ENCODE results near the gene RHBDL2. TPM values are rescaled to one million over a fixed set of nuclear protein-coding genes. Genes with fewer than 3 reads are reported as not detected.

The RHBDL2 gene
- total and polyA plus RNA-seq, 4 donors: 0.14 to 0.28 (median 0.17) TPM; not detected in 1

DNA sequence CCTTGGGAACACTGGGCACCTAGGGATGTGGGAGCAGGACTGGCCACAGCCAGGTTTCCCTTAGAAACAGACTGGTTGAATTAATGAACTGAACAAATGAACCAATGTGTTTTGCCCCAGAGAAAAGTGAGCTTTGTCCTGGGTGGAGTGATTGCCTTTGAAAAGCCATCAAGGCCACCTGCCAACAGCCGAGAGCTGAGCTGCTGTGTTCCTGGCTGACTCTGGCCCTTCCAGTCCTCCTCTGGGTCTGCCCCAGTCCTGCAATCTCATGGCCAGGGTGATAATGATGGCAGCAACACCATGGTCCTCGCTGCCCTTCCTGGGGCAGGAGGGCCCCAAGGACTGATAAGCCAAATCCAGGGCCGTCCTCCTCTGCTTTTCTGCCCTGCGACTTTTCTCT, 42.1 kb downstream of the RHBDL2 start:
- no peak overlapping the region for H3K4me3 ChIP-seq (ENCODE audit: low read depth in 1 of 3, low read length in 3 of 3)
- TF ChIP-seq HNF4A (conservative IDR thresholded peaks at IDR 0.05): no peak
- TF ChIP-seq NR2F2 (IDR thresholded peaks at IDR 0.05): no peak
- no peak for TF ChIP-seq ZBTB33 (IDR thresholded peaks at IDR 0.05)
- TF ChIP-seq HNF4G (IDR thresholded peaks at IDR 0.05): no peak
- no peak for TF ChIP-seq RXRA (IDR thresholded peaks at IDR 0.05)
- TF ChIP-seq, protein P1, sequence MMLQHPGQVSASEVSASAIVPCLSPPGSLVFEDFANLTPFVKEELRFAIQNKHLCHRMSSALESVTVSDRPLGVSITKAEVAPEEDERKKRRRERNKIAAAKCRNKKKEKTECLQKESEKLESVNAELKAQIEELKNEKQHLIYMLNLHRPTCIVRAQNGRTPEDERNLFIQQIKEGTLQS (IDR thresholded peaks at IDR 0.05): no peak
- no peak for TF ChIP-seq TAF1 (conservative IDR thresholded peaks at IDR 0.05)
- no peak for TF ChIP-seq GABPA (IDR thresholded peaks at IDR 0.05 in 1 of 2, conservative IDR thresholded peaks at IDR 0.05 in 1 of 2)
- no peak for TF ChIP-seq FOXA2 (IDR thresholded peaks at IDR 0.05)
- TF ChIP-seq, protein P2, sequence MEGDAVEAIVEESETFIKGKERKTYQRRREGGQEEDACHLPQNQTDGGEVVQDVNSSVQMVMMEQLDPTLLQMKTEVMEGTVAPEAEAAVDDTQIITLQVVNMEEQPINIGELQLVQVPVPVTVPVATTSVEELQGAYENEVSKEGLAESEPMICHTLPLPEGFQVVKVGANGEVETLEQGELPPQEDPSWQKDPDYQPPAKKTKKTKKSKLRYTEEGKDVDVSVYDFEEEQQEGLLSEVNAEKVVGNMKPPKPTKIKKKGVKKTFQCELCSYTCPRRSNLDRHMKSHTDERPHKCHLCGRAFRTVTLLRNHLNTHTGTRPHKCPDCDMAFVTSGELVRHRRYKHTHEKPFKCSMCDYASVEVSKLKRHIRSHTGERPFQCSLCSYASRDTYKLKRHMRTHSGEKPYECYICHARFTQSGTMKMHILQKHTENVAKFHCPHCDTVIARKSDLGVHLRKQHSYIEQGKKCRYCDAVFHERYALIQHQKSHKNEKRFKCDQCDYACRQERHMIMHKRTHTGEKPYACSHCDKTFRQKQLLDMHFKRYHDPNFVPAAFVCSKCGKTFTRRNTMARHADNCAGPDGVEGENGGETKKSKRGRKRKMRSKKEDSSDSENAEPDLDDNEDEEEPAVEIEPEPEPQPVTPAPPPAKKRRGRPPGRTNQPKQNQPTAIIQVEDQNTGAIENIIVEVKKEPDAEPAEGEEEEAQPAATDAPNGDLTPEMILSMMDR (IDR thresholded peaks at IDR 0.05; ENCODE audit: low read depth, low read length, missing input control): no peak
- TF ChIP-seq FOXA1 (IDR thresholded peaks at IDR 0.05): no peak
- TF ChIP-seq, protein P3, sequence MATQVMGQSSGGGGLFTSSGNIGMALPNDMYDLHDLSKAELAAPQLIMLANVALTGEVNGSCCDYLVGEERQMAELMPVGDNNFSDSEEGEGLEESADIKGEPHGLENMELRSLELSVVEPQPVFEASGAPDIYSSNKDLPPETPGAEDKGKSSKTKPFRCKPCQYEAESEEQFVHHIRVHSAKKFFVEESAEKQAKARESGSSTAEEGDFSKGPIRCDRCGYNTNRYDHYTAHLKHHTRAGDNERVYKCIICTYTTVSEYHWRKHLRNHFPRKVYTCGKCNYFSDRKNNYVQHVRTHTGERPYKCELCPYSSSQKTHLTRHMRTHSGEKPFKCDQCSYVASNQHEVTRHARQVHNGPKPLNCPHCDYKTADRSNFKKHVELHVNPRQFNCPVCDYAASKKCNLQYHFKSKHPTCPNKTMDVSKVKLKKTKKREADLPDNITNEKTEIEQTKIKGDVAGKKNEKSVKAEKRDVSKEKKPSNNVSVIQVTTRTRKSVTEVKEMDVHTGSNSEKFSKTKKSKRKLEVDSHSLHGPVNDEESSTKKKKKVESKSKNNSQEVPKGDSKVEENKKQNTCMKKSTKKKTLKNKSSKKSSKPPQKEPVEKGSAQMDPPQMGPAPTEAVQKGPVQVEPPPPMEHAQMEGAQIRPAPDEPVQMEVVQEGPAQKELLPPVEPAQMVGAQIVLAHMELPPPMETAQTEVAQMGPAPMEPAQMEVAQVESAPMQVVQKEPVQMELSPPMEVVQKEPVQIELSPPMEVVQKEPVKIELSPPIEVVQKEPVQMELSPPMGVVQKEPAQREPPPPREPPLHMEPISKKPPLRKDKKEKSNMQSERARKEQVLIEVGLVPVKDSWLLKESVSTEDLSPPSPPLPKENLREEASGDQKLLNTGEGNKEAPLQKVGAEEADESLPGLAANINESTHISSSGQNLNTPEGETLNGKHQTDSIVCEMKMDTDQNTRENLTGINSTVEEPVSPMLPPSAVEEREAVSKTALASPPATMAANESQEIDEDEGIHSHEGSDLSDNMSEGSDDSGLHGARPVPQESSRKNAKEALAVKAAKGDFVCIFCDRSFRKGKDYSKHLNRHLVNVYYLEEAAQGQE (IDR thresholded peaks at IDR 0.05): no peak
- TF ChIP-seq JUND (IDR thresholded peaks at IDR 0.05): no peak
- no peak for TF ChIP-seq EGR1 (IDR thresholded peaks at IDR 0.05; ENCODE audit: low read depth in 2 of 2)
- TF ChIP-seq SP1 (IDR thresholded peaks at IDR 0.05): no peak
- no peak for TF ChIP-seq MAX (IDR thresholded peaks at IDR 0.05)
- no peak for TF ChIP-seq YY1 (IDR thresholded peaks at IDR 0.05)
- no peak for TF ChIP-seq RAD21 (IDR thresholded peaks at IDR 0.05)
- 84% methylated on average over 4 of the region's 4 CpGs for WGBS

More for the DNA sequence above, 42.1 kb downstream of the RHBDL2 start:
- no peak overlapping the region for H3K9ac ChIP-seq (ENCODE audit: low read depth in 1 of 2, low read length in 2 of 2)
- no peaks in the 10 kb centered on the region for H3K27me3 ChIP-seq (ENCODE audit: control insufficient read depth in 4 of 4, insufficient read depth in 4 of 4, low read length in 3 of 4)
- no peaks in the 10 kb centered on the region for H3K9me3 ChIP-seq (ENCODE audit: control insufficient read depth in 4 of 4, low read length in 3 of 4)
- H3K4me1 ChIP-seq (ENCODE audit: control insufficient read depth in 4 of 4, insufficient read depth in 4 of 4, low read length in 3 of 4): no peaks in the 10 kb centered on the region
- H3K36me3 ChIP-seq (ENCODE audit: control insufficient read depth in 4 of 4, insufficient read depth in 3 of 4, low read depth in 1 of 4, low read length in 3 of 4): no peaks in the 10 kb centered on the region
- no peak overlapping the region for H3K27ac ChIP-seq (ENCODE audit: low read depth in 1 of 2, low read length in 2 of 2)
- no peak for DNase-seq (ENCODE audit: low spot score)
